ENCODE results near the gene FXYD2.

Gene FXYD2

DNA sequence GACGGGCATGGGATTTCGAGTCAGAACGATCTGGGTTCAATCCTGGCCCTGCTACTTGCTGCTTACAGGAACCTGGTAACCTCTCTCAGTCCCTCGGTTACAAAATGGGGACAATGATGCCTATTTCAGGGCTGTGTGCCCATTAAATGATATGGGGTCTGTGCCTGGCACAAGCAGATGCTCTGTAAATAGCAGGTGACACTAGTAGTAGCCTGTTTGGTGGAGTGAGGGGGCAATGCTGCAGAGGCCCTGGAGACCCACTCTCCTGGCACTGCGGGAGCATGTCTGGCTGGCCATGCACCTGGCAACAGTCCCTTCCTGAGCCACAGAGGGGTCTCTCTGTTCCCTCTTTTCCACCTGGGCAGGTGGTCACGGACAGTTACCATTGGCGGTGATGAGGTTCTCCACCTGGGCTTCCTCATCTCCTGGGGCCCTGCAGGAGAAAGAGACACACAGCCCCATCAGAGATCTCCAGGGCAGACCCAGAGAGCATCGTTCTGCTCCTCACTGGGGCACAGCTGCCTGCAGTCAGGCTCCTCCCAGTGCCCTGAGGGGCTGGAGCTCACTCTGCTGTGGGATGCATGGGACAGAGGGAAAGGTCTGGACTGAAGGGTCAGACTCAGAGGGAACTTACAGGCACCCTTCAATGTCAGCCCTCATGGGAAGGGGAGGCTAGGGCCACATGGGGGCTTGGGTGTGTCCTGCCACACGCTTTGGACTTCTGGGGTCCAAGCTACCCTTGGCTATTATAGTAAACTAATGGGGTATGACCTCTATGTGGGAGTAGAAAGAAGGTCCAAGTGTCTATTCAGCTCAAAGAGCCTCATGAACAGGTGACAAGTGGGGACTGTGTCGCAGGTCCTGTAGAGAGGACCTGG, 15.6 kb upstream of the FXYD2 start:
- DNase-seq (ENCODE audit: low read depth): no peak
- no peak overlapping the region for H3K4me3 ChIP-seq (ENCODE audit: low read depth, low read length)
- TF ChIP-seq, protein P1, sequence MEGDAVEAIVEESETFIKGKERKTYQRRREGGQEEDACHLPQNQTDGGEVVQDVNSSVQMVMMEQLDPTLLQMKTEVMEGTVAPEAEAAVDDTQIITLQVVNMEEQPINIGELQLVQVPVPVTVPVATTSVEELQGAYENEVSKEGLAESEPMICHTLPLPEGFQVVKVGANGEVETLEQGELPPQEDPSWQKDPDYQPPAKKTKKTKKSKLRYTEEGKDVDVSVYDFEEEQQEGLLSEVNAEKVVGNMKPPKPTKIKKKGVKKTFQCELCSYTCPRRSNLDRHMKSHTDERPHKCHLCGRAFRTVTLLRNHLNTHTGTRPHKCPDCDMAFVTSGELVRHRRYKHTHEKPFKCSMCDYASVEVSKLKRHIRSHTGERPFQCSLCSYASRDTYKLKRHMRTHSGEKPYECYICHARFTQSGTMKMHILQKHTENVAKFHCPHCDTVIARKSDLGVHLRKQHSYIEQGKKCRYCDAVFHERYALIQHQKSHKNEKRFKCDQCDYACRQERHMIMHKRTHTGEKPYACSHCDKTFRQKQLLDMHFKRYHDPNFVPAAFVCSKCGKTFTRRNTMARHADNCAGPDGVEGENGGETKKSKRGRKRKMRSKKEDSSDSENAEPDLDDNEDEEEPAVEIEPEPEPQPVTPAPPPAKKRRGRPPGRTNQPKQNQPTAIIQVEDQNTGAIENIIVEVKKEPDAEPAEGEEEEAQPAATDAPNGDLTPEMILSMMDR (IDR thresholded peaks at IDR 0.05; ENCODE audit: control insufficient read depth, extremely low read depth, insufficient read depth): no peak

DNA sequence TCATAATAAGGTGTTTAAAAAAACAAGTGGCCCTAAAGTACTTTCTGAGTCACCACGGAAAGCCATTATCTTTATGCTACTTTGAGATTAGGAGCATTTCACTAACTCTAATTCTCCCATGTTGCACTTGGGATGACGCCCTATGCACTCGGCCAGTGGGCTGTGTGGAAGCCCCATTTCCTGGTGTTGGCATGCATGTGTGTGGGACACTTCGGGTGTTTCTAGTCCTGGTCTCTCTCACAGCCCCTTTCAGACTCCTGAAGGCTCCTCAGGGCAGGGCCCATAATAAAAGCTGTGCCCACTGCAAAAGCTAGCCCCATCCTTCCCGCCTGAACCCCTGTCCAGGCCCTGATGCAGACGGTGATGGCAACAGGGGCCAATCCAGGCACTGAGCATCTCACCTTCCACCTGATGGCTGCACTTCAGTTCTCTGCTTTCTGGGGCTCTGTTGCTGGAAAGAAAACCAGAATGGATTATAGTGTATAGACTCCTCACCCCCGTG, 14.9 kb upstream of the FXYD2 start:
- H3K4me3 ChIP-seq (ENCODE audit: low read depth, low read length): no peak overlapping the region
- no peak for DNase-seq (ENCODE audit: low read depth)
- TF ChIP-seq, protein P1 (IDR thresholded peaks at IDR 0.05; ENCODE audit: control insufficient read depth, extremely low read depth, insufficient read depth): no peak

DNA sequence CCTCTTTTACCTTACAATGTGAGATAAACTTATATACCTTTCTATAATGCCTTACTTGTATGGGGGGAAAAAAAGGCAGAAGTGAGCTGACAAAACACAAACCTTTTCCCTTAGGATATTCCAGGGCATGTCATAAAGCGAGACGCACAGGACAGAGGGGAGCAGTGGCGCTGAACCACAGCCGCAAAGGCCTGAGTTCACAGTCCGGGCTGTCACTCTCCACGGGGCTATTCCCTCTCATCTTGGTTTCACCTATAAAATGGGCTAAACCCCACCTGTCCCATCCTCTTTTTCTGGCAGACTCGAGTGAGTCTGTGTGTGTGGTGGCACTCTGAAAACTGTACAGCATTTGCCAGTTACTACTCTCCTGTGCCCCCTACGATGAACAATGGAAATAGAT, 14.4 kb upstream of the FXYD2 start:
- TF ChIP-seq, protein P1 (IDR thresholded peaks at IDR 0.05; ENCODE audit: control insufficient read depth, extremely low read depth, insufficient read depth): no peak
- DNase-seq (ENCODE audit: low read depth): no peak

DNA sequence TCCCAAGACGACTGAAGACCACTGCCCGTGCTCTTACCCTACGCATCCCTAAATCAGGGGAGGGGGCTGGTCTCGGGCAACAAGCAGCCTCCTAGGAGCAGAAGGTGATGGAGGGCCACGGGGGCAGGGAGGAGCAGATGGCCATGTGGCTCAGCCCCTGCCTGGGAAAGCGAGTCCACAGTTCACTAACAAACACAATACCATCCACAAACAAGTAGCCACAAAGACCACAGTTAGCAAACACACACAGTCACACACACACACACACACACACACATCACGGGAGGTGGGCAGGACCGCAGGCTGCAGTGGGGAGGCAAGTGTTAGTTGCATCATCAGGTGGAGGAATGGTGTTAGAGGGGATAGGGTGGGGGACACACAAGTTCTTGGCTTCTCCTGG, 13.2 kb upstream of the FXYD2 start:
- H3K4me3 ChIP-seq (ENCODE audit: low read depth, low read length): no peak overlapping the region
- TF ChIP-seq, protein P1 (IDR thresholded peaks at IDR 0.05; ENCODE audit: control insufficient read depth, extremely low read depth, insufficient read depth): no peak
- DNase-seq (ENCODE audit: low read depth): no peak

More for the DNA sequence above, 14.4 kb upstream of the FXYD2 start:
- H3K4me3 ChIP-seq (ENCODE audit: low read depth, low read length): no peak overlapping the region

DNA sequence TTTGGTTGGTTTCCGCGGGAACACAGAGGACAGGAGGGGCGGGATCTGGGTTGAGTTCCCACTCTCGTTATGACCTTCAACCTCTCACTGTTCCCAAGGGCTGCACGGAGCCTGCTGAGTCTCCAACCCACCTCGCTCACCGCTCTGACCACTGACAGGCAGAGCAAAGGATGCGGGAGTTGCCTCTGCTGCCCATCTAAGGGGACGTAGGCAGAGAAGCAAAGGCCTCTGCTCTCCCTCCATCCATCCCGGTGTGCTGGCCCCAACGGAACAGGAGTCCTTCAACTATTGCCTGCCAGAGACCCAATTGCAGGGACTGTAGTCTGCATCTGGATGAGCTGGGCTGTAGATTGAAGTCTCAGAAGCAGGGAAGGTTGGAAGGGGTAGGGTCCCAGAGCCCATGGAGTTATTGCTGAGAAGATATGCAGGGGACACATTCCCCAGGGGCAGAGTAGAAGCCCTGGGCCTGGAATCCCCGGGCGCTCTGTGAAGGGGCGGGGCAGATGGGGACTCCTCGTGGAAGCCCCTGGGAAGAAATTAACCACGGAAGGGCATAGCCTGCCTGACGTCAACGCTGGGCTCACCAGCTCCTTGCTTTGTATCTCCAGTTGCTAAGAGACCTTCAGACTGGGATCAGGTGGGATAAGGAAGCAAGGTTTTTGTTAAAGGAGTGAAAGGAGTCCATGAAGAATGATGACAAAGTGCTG, 12.7 kb upstream of the FXYD2 start:
- TF ChIP-seq, protein P1 (IDR thresholded peaks at IDR 0.05; ENCODE audit: control insufficient read depth, extremely low read depth, insufficient read depth): no peak
- no peak for DNase-seq (ENCODE audit: low read depth)

DNA sequence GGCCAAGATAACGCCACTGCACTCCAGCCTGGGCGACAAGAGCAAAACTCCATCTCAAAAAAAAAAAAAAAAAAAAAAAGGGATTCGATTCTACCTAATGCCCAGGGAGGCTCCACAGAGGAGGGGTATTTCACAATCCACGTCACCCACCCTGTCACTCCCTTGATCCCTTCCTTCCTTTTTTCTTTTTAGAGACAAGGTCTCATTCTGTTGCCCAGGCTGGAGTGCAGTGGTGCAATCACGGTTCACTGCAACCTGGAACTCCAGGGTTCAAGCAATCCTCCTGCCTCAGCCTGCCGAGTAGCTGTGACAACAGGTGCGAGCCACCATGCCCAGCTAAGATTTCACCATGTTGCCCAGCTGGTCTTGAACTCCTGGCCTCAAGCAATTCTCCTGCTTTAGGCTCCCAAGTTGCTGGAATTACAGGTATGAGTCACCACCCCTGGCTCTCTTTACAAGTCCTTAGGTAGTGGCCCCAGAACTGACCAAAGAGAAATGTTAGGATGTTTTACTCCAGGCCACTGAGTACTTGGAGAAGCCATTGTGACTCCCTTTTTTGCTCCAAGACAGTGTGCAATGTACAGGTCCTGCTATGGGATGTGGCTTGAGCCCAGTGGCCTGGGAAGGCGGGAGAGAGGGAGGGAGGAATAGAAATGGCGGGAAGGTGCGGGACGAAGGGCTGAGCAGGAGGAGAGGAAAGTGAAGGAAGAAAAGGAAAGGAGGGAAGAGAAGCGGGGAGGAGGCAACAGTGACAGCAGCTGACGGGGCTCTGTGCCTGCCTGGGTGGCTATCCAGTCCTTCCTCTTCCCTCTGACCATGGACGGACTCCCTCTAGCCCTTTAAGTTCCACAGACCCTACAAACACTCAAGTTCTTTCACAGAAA, 11.8 kb upstream of the FXYD2 start:
- TF ChIP-seq, protein P1 (IDR thresholded peaks at IDR 0.05; ENCODE audit: control insufficient read depth, extremely low read depth, insufficient read depth): no peak
- DNase-seq (ENCODE audit: low read depth): no peak
- H3K4me3 ChIP-seq (ENCODE audit: low read depth, low read length): no peak overlapping the region

More for the DNA sequence above, 12.7 kb upstream of the FXYD2 start:
- H3K4me3 ChIP-seq (ENCODE audit: low read depth, low read length): no peak overlapping the region
